Endodermal cell (in vitro differentiated cells): ENCODE results near the gene ETV6. TPM values are rescaled to one million over a fixed set of nuclear protein-coding genes. Genes with fewer than 3 reads are reported as not detected.

Experiments
- DNase-seq: peaks from one replicate; pipeline ENCODE4 v3.0.0-alpha.2; 2017
- H3K27ac ChIP-seq: 2 replicates; pipeline ENCODE4 v1.5.1; 2013; ENCODE audit warnings: mild to moderate bottlenecking, low read depth, low read length, moderate library complexity
- H3K27me3 ChIP-seq: 2 replicates; pipeline ENCODE4 v1.6.1; 2013; ENCODE audit warnings: mild to moderate bottlenecking, low read length, moderate library complexity; ENCODE audit not compliant: insufficient read depth, control insufficient read depth, poor library complexity, severe bottlenecking
- H3K36me3 ChIP-seq: 2 replicates; pipeline ENCODE4 v1.7.0; 2013; ENCODE audit warnings: mild to moderate bottlenecking, low read length, moderate library complexity; ENCODE audit not compliant: control insufficient read depth, insufficient read depth
- H3K4me1 ChIP-seq: one replicate; pipeline ENCODE4 v1.7.0; 2013; ENCODE audit warnings: low read length; ENCODE audit not compliant: control insufficient read depth, insufficient read depth
- H3K4me3 ChIP-seq: 2 replicates; pipeline ENCODE4 v1.5.1; 2013; ENCODE audit warnings: mild to moderate bottlenecking, low read length, moderate library complexity
- H3K9ac ChIP-seq: 2 replicates; pipeline ENCODE4 v1.6.1; 2013; ENCODE audit warnings: mild to moderate bottlenecking, low read length, moderate library complexity; ENCODE audit not compliant: poor library complexity, severe bottlenecking; ENCODE audit errors: extremely low read depth
- H3K9me3 ChIP-seq: 2 replicates; pipeline ENCODE4 v1.6.1; 2013; ENCODE audit warnings: mild to moderate bottlenecking, low read length, moderate library complexity; ENCODE audit not compliant: control insufficient read depth
- H3K27ac Mint-ChIP-seq: 2 replicates; pipeline ENCODE4 v1.8.0; 2020; ENCODE audit warnings: mixed read lengths
- H3K27me3 Mint-ChIP-seq: 2 replicates; pipeline ENCODE4 v1.8.0; 2021; ENCODE audit warnings: mild to moderate bottlenecking, mixed read lengths; ENCODE audit not compliant: insufficient read depth
- H3K36me3 Mint-ChIP-seq: 2 replicates; pipeline ENCODE4 v1.8.0; 2020; ENCODE audit warnings: low read depth, mixed read lengths
- H3K4me1 Mint-ChIP-seq: 2 replicates; pipeline ENCODE4 v1.8.0; 2020; ENCODE audit warnings: mixed read lengths
- H3K4me3 Mint-ChIP-seq: 2 replicates; pipeline ENCODE4 v1.8.0; 2020; ENCODE audit warnings: mild to moderate bottlenecking, moderate library complexity, mixed read lengths
- H3K9me3 Mint-ChIP-seq: 2 replicates; pipeline ENCODE4 v1.8.0; 2020; ENCODE audit warnings: mild to moderate bottlenecking, mixed read lengths
- WGBS, 2 experiments: methylation state at CpG; one replicate each; pipeline versions ENCODE4 v1.1.5 to v1.1.7; 2013; ENCODE audit warnings: missing lambda C conversion rate in 2 of 2, mixed read lengths in 1 of 2; ENCODE audit not compliant: insufficient coverage in 1 of 2, insufficient read length in 1 of 2; 5-methylcytosine and 5-hydroxymethylcytosine counted together
- total RNA-seq, 2 donors: library from RNA; stranded (reverse); fragmentation: NEBNext Ultra II Directional in 1 of 2; extraction: Animal tissue kit (Norgen Biotek cat#: 25700) in 1 of 2; gene quantifications; 2 replicates in 1 of 2; 3 replicates in 1 of 2; pipeline ENCODE4 v1.2.1, GENCODE V29; 2021
- TF ChIP-seq, protein P1 (sequence below): fragments of 200-600 bp; sonication (generic); conservative IDR thresholded peaks from 2 replicates; pipeline ENCODE4 v1.5.0; 2021; ENCODE audit warnings: antibody characterized with exemption, mild to moderate bottlenecking

Gene ETV6
- total RNA-seq, 2 donors from 2014 or later: 9.3 to 22.1 TPM

DNA sequence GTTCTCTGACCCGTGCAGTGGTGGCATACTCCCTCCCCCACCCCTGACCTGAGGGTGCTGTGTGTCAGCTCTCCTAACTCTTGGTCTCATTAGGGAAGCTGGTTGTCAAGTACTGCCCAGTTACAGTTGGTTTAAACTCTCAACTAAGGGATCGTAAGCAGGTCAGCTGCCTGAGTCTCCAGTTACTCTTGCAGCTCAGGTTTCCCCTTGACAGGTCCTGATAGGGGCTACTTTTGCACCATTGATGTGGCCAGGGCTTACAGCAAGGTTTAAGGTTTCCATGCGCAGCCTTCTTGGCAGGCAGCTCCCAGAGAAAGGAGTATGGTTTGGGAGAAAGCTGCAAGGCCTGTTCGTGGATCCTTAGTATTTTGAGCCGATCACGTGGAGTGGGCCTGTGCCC is 74.5 kb downstream of the ETV6 start:
- Mint-ChIP-seq H3K27ac (no peak overlapping the region), H3K27me3 (peaks cover 15% of the 10 kb centered on the region), H3K4me1 (peaks cover 79% of the 10 kb centered on the region), H3K9me3 (peaks cover 5% of the 10 kb centered on the region), H3K4me3 (no peak overlapping the region), H3K36me3 (no peaks in the 10 kb centered on the region)
- no peaks in the 10 kb centered on the region for H3K36me3 ChIP-seq
- no peak overlapping the region for H3K4me3 ChIP-seq
- no peaks in the 10 kb centered on the region for H3K27me3 ChIP-seq
- H3K9me3 ChIP-seq: no peaks in the 10 kb centered on the region
- H3K4me1 ChIP-seq: peaks cover 22% of the 10 kb centered on the region
- no peak for DNase-seq
- H3K9ac ChIP-seq: no peak overlapping the region
- WGBS, 2 experiments: 85 to 90% methylated on average over 5 to 6 of the region's 6 CpGs
- TF ChIP-seq, protein P1, sequence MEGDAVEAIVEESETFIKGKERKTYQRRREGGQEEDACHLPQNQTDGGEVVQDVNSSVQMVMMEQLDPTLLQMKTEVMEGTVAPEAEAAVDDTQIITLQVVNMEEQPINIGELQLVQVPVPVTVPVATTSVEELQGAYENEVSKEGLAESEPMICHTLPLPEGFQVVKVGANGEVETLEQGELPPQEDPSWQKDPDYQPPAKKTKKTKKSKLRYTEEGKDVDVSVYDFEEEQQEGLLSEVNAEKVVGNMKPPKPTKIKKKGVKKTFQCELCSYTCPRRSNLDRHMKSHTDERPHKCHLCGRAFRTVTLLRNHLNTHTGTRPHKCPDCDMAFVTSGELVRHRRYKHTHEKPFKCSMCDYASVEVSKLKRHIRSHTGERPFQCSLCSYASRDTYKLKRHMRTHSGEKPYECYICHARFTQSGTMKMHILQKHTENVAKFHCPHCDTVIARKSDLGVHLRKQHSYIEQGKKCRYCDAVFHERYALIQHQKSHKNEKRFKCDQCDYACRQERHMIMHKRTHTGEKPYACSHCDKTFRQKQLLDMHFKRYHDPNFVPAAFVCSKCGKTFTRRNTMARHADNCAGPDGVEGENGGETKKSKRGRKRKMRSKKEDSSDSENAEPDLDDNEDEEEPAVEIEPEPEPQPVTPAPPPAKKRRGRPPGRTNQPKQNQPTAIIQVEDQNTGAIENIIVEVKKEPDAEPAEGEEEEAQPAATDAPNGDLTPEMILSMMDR: no peak
- H3K27ac ChIP-seq: no peak overlapping the region

DNA sequence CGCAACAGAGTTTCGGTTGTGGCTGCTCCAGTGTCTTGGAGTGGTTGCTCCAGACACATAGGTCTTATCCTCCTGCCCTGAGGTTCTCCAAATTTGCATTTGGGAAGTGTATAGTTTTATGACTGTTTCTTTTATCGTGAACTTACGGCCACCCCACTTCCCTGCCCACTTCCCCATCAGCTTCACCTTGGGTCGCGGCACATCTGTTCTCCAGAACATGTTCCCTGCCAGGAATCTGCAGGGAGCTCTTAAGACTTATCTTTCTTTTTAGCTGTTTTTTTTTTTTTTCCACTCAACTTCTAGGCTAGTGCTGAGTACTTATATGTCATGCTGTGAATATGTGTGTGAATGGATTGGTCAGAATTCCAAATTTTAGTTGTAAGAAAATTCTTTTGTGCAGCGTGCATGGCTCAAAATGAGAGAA is 75.4 kb downstream of the ETV6 start:
- Mint-ChIP-seq H3K36me3 (peaks cover 1% of the 10 kb centered on the region), H3K4me3 (no peak overlapping the region), H3K27me3 (peaks cover 13% of the 10 kb centered on the region), H3K27ac (no peak overlapping the region), H3K4me1 (peaks cover 77% of the 10 kb centered on the region), H3K9me3 (peaks cover 5% of the 10 kb centered on the region)
- DNase-seq: no peak
- no peaks in the 10 kb centered on the region for H3K27me3 ChIP-seq
- peaks cover 24% of the 10 kb centered on the region for H3K4me1 ChIP-seq
- H3K27ac ChIP-seq: no peak overlapping the region
- TF ChIP-seq, protein P1: no peak
- WGBS, 2 experiments: 95 to 96% methylated on average over 4 to 7 of the region's 7 CpGs
- H3K9ac ChIP-seq: no peak overlapping the region
- H3K9me3 ChIP-seq: no peaks in the 10 kb centered on the region
- H3K36me3 ChIP-seq: no peaks in the 10 kb centered on the region
- no peak overlapping the region for H3K4me3 ChIP-seq

DNA sequence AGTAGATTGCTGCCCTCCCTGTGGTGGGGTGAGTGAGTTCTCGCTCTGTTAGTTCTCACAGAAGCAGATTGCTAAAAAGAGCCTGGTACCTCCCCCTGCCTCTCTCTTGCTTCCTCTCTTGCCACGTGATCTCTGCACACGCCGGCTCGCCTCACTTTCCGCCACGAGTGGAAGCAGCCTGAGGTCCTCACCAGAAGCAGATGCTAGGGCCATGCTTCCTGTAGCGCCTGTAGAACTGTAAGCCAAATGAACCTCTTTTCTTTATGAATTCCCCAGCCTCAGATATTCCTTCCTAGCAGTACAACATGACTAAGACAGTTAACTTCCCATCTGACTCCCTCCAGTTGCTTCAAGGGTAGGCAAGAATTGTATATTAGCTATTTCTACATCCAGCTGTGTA is 76.2 kb downstream of the ETV6 start:
- Histone ChIP-seq H3K9me3 (no peaks in the 10 kb centered on the region), H3K9ac (no peak overlapping the region), H3K27ac (no peak overlapping the region), H3K36me3 (no peaks in the 10 kb centered on the region), H3K4me3 (no peak overlapping the region), H3K4me1 (peaks cover 24% of the 10 kb centered on the region), H3K27me3 (no peaks in the 10 kb centered on the region)
- peaks cover 77% of the 10 kb centered on the region for H3K4me1 Mint-ChIP-seq
- TF ChIP-seq, protein P1: no peak
- H3K9me3 Mint-ChIP-seq: peaks cover 3% of the 10 kb centered on the region
- H3K4me3 Mint-ChIP-seq: no peak overlapping the region
- H3K36me3 Mint-ChIP-seq: peaks cover 1% of the 10 kb centered on the region
- peaks cover 12% of the 10 kb centered on the region for H3K27me3 Mint-ChIP-seq
- DNase-seq: no peak
- 93 to 100% methylated on average over 7 to 8 of the region's 8 CpGs for WGBS, 2 experiments
- no peak overlapping the region for H3K27ac Mint-ChIP-seq
